NCI-H2196 (cell line): ENCODE data around the gene TNFRSF18.

Source experiments
- DNase-seq: peaks from one replicate; lab custom pipeline; 2025; ENCODE audit not compliant: unreplicated experiment; lab: John Stamatoyannopoulos, UW

TNFRSF18 gene

GRCh38 chr1:1240822-1241587 is 34.6 kb upstream of the TNFRSF18 start:
- no peak for DNase-seq

GRCh38 chr1:1240348-1240732 is 33.9 kb upstream of the TNFRSF18 start:
- no peak for DNase-seq

- no peak for DNase-seq
Observed at GRCh38 chr1:1239614-1240347, 33.4 kb upstream of the TNFRSF18 start.

- DNase-seq: no peak
Observed at GRCh38 chr1:1239227-1239613, 32.8 kb upstream of the TNFRSF18 start.

GRCh38 chr1:1238702-1239178 is 32.3 kb upstream of the TNFRSF18 start:
- no peak for DNase-seq

GRCh38 chr1:1237874-1238701 is 31.7 kb upstream of the TNFRSF18 start:
- DNase-seq: no peak

GRCh38 chr1:1236945-1237873 is 30.8 kb upstream of the TNFRSF18 start:
- DNase-seq: no peak

GRCh38 chr1:1236176-1236763 is 29.9 kb upstream of the TNFRSF18 start:
- no peak for DNase-seq

GRCh38 chr1:1235016-1235744 is 28.8 kb upstream of the TNFRSF18 start:
- DNase-seq: no peak

GRCh38 chr1:1234180-1234808 is 27.9 kb upstream of the TNFRSF18 start:
- DNase-seq: no peak

GRCh38 chr1:1233567-1233892 is 27.1 kb upstream of the TNFRSF18 start:
- no peak for DNase-seq

- DNase-seq: no peak
Observed at GRCh38 chr1:1232796-1233566, 26.6 kb upstream of the TNFRSF18 start.

- DNase-seq: no peak
Observed at GRCh38 chr1:1232208-1232795, 25.9 kb upstream of the TNFRSF18 start, which contains the start of gene B3GALT6. Gene B3GALT6, plus strand, starts transcription at chr1:1232237. Its CDS starts 42 bp downstream, at chr1:1232279.

GRCh38 chr1:1231400-1232207 is 25.2 kb upstream of the TNFRSF18 start, which contains the start of gene SDF4:
Gene SDF4, minus strand, starts transcription at chr1:1232001. Its CDS starts 3,229 bp downstream, at chr1:1228772.
- peak; percentile 97 for DNase-seq

GRCh38 chr1:1230656-1231399 is 24.4 kb upstream of the TNFRSF18 start:
- peak; percentile 26 for DNase-seq

GRCh38 chr1:1229770-1230169 is 23.4 kb upstream of the TNFRSF18 start:
- DNase-seq: no peak
